HepG2 (cell line): Measurements from ENCODE around the gene SGCB. TPM values are rescaled to one million over a fixed set of nuclear protein-coding genes. Genes with fewer than 3 reads are reported as not detected.

Experiments used
- ATAC-seq: fragments of 200-7000 bp; cut with Tn5 transposase; 3 replicates; pipeline ENCODE4 v1.9.1; 2020; ENCODE audit warnings: mild to moderate bottlenecking, moderate library complexity
- Bru-seq: library from RNA; stranded (reverse); fragments of 400-500 nt; gene quantifications from one replicate; lab custom pipeline; 2021; lab: Mats Ljungman, UMichigan
- BruChase-seq, 2 experiments: library from RNA; stranded (reverse); fragments of 400-500 nt; gene quantifications; one replicate each; lab custom pipeline; 2021; lab: Mats Ljungman, UMichigan
- BruUV-seq: library from RNA; stranded (reverse); fragments of 400-500 nt; replicated peaks from 2 replicates; lab custom pipeline; 2021; lab: Mats Ljungman, UMichigan
- CTCF ChIA-PET: fragments of 300-600 bp; formaldehyde crosslinking; extraction: SDS; loops from one replicate; lab custom pipeline; 2021; ENCODE audit warnings: low total read pairs, inconsistent platforms, low intra/inter-chr PET ratio; lab: Yijun Ruan, JAX
- POLR2A ChIA-PET: fragments of 350-600 bp; sonication (Branson Sonifier 250); formaldehyde crosslinking; loops from one replicate; lab custom pipeline; 2020; ENCODE audit warnings: antibody characterized with exemption, inconsistent platforms; lab: Yijun Ruan, JAX
- DNase-seq: peaks from one replicate; pipeline ENCODE4 v3.0.0-alpha.2; 2015; ENCODE audit warnings: low spot score
- FAIRE-seq: peaks from 3 replicates; lab custom pipeline; 2011; peaks lifted over from hg19 to GRCh38; lab: Jason Lieb, UNC
- H2AFZ ChIP-seq: one replicate; pipeline ENCODE4 v1.6.1; 2011; ENCODE audit warnings: low read length, inconsistent platforms
- H3K27ac ChIP-seq: fragments of 300-600 bp; 3 replicates; pipeline ENCODE4 v1.8.0; 2011; ENCODE audit warnings: mixed run types, mild to moderate bottlenecking, mixed read lengths, low read length, inconsistent platforms; ENCODE audit not compliant: insufficient read depth; ENCODE audit errors: extremely low read length
- H3K27me3 ChIP-seq, 2 experiments: fragments of 200-600 bp in 1 of 2; 2 replicates in 1 of 2; 3 replicates in 1 of 2; pipeline versions ENCODE4 v1.6.0 to v1.8.0; 2011; ENCODE audit warnings: low read length in 2 of 2, mild to moderate bottlenecking in 2 of 2, moderate library complexity in 2 of 2, inconsistent platforms in 1 of 2; ENCODE audit not compliant: insufficient read depth in 2 of 2, control insufficient read depth in 1 of 2
- H3K36me3 ChIP-seq, 2 experiments: fragments of 200-600 bp in 1 of 2; replicated peaks in 1 of 2; 2 replicates in 1 of 2; 3 replicates in 1 of 2; pipeline versions ENCODE4 v1.5.1 to v1.8.0; 2011; ENCODE audit warnings: low read length in 2 of 2, inconsistent platforms in 1 of 2; ENCODE audit not compliant: insufficient read depth in 2 of 2, control insufficient read depth in 1 of 2
- H3K4me1 ChIP-seq: 2 replicates; pipeline ENCODE4 v1.5.1; 2012; ENCODE audit warnings: low read length, inconsistent platforms; ENCODE audit not compliant: insufficient read depth
- H3K4me2 ChIP-seq: 2 replicates; pipeline ENCODE4 v1.6.0; 2011; ENCODE audit warnings: low read depth, low read length, inconsistent platforms
- H3K4me3 ChIP-seq, 3 experiments: fragments of 200-600 bp in 1 of 3; sonication (generic), shearing (Covaris generic) in 1 of 3; replicated peaks in 1 of 3; 2 replicates each; pipeline ENCODE4 v1.5.1; 2011 to 2016; ENCODE audit warnings: low read length in 3 of 3, inconsistent platforms in 2 of 3, low read depth in 2 of 3, mild to moderate bottlenecking in 2 of 3, control low read depth in 1 of 3, mixed read lengths in 1 of 3; ENCODE audit not compliant: insufficient read depth in 1 of 3
- H3K79me2 ChIP-seq: one replicate; pipeline ENCODE4 v1.6.1; 2011; ENCODE audit warnings: low read length, inconsistent platforms; ENCODE audit not compliant: insufficient read depth
- H3K9ac ChIP-seq: 2 replicates; pipeline ENCODE4 v1.6.0; 2011; ENCODE audit warnings: mild to moderate bottlenecking, low read depth, low read length, inconsistent platforms; ENCODE audit not compliant: insufficient read depth
- H3K9me3 ChIP-seq: 2 replicates; pipeline ENCODE4 v1.5.1; 2012; ENCODE audit warnings: mild to moderate bottlenecking, low read length
- H4K20me1 ChIP-seq: 2 replicates; pipeline ENCODE4 v1.6.0; 2011; ENCODE audit warnings: inconsistent platforms, mild to moderate bottlenecking, low read length, moderate library complexity; ENCODE audit not compliant: insufficient read depth
- CBX2 ChIP-seq, 2 experiments: fragments of 200-600 bp in 1 of 2; sonication (generic); formaldehyde crosslinking in 1 of 2; IDR thresholded peaks; 2 replicates each; pipeline versions ENCODE4 v1.7.0 to v1.8.1; 2018 to 2022; ENCODE audit warnings: low read depth in 2 of 2, low read length in 1 of 2, mild to moderate bottlenecking in 1 of 2, missing genetic modification reagents in 1 of 2
- CENPT ChIP-seq: sonication (generic); formaldehyde crosslinking; IDR thresholded peaks from 2 replicates; pipeline ENCODE4 v1.8.0; 2022; ENCODE audit warnings: low read depth, mild to moderate bottlenecking, moderate library complexity, missing genetic modification reagents
- CHCHD3 ChIP-seq: sonication (generic); formaldehyde crosslinking; IDR thresholded peaks from 2 replicates; pipeline ENCODE4 v1.8.0; 2022; ENCODE audit warnings: mild to moderate bottlenecking, missing genetic modification reagents, moderate library complexity
- ETV5 ChIP-seq: IDR thresholded peaks from 2 replicates; pipeline ENCODE4 v1.6.1; 2018; ENCODE audit warnings: missing biosample characterization, missing genetic modification reagents, inconsistent platforms, borderline replicate concordance
- ZC3H13 ChIP-seq: sonication (generic); formaldehyde crosslinking; IDR thresholded peaks from 2 replicates; pipeline ENCODE4 v1.8.1; 2023; ENCODE audit warnings: mild to moderate bottlenecking, missing genetic modification reagents, moderate library complexity
- ZFY ChIP-seq: sonication (generic); formaldehyde crosslinking; IDR thresholded peaks from 2 replicates; pipeline ENCODE4 v1.4.0; 2020; ENCODE audit warnings: missing genetic modification reagents
- ZNF501 ChIP-seq: sonication (generic); formaldehyde crosslinking; IDR thresholded peaks from 2 replicates; pipeline ENCODE4 v1.5.1; 2020; ENCODE audit warnings: mild to moderate bottlenecking, moderate library complexity, missing genetic modification reagents
- ZNF549 ChIP-seq: sonication (generic); formaldehyde crosslinking; IDR thresholded peaks from 2 replicates; pipeline ENCODE4 v1.5.0; 2020; ENCODE audit warnings: missing genetic modification reagents
- WGBS: methylation state at CpG from one replicate; pipeline ENCODE4 v1.1.6; 2017; ENCODE audit warnings: low lambda C conversion rate; 5-methylcytosine and 5-hydroxymethylcytosine counted together
- in situ Hi-C: cut with HindIII; loops from 2 replicates; pipeline ENCODE4 v1.10.0; 2017; ENCODE audit warnings: low pct_unique_long_range_greater_than_20kb; ENCODE audit not compliant: extremely low pct_ligation_motif_present
- intact Hi-C: fragments of 100-400 bp; cut with micrococcal nuclease; formaldehyde crosslinking; loops from one replicate; pipeline ENCODE4 v1.10.0; 2022; ENCODE audit not compliant: unreplicated experiment
- long read RNA-seq, 2 experiments: library from RNA in 1 of 2; library from polyadenylated mRNA in 1 of 2; stranded (forward) in 1 of 2; unstranded in 1 of 2; transcript quantifications; one replicate each; pipeline ENCODE4 v2.0.0, GENCODE V29; 2019 to 2022
- polyA minus RNA-seq, 3 experiments: library from RNA; depleted of rRNA, polyadenylated mRNA; stranded (reverse); fragments of >200 nt; gene quantifications; 2 replicates each; pipeline ENCODE4 v1.2.3, GENCODE V29; 2011; ENCODE audit warnings: low replicate concordance in 1 of 3
- polyA plus RNA-seq, 8 experiments: library from polyadenylated mRNA; depleted of rRNA in 3 of 8; stranded (reverse) in 7 of 8; unstranded in 1 of 8; fragments of >200 nt; fragmentation: Illumina TruSeq in 4 of 8; extraction: Trizol in 4 of 8; gene quantifications; 2 replicates each; pipeline versions ENCODE4 v1.2.1 to v1.2.3, GENCODE V29; 2011 to 2016; ENCODE audit warnings: low read depth in 4 of 8, missing spikeins in 1 of 8, mixed read lengths in 1 of 8; ENCODE audit not compliant: insufficient read depth in 1 of 8
- total RNA-seq, 5 experiments: library from RNA; depleted of rRNA; stranded (reverse); fragments of >200 nt; fragmentation: Illumina TruSeq; extraction: Trizol; gene quantifications; 2 replicates each; pipeline ENCODE4 v1.2.3, GENCODE V29; 2016; ENCODE audit warnings: low read depth in 1 of 5
- TF ChIP-seq, protein P1 (sequence below): sonication (generic); formaldehyde crosslinking; IDR thresholded peaks from 2 replicates; pipeline ENCODE4 v1.5.1; 2020; ENCODE audit warnings: mild to moderate bottlenecking, missing genetic modification reagents
- TF ChIP-seq, protein P2 (sequence below): sonication (generic); formaldehyde crosslinking; conservative IDR thresholded peaks from 2 replicates; pipeline ENCODE4 v1.8.0; 2022; ENCODE audit warnings: mild to moderate bottlenecking, moderate library complexity, missing genetic modification reagents

Gene SGCB, protein sequence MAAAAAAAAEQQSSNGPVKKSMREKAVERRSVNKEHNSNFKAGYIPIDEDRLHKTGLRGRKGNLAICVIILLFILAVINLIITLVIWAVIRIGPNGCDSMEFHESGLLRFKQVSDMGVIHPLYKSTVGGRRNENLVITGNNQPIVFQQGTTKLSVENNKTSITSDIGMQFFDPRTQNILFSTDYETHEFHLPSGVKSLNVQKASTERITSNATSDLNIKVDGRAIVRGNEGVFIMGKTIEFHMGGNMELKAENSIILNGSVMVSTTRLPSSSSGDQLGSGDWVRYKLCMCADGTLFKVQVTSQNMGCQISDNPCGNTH
- total RNA-seq (2016; rRNA removed; fragmentation: Illumina TruSeq; extraction: Trizol) (2.2 and 3.6 TPM in 2 replicates), polyA plus RNA-seq (2011; rRNA removed) (4.2 and 4.8 TPM in 2 replicates), polyA minus RNA-seq (2011; rRNA and poly(A)+ RNA removed; ENCODE audit: low replicate concordance) (1.4 and 1.8 TPM in 2 replicates), Bru-seq, nascent RNA (percentile 56 among the genes with signal in this experiment), BruChase-seq, experiment 1, labeled RNA remaining after a 6-hour chase (percentile 67 among the genes with signal in this experiment), BruChase-seq, experiment 2, labeled RNA remaining after a 2-hour chase (percentile 54 among the genes with signal in this experiment)
- 0.51 and 0.53 TPM in 2 replicates for total RNA-seq (2016; cell fraction: cytosol; rRNA removed; fragmentation: Illumina TruSeq; extraction: Trizol; ENCODE audit: low read depth)
- total RNA-seq (2016; cell fraction: insoluble cytoplasmic fraction; rRNA removed; fragmentation: Illumina TruSeq; extraction: Trizol) = 2.2 and 2.4 TPM in 2 replicates
- 1.5 and 2.0 TPM in 2 replicates for total RNA-seq (2016; cell fraction: membrane; rRNA removed; fragmentation: Illumina TruSeq; extraction: Trizol)
- 3.3 and 4.9 TPM in 2 replicates for total RNA-seq (2016; cell fraction: nucleus; rRNA removed; fragmentation: Illumina TruSeq; extraction: Trizol)
- polyA plus RNA-seq (2011; cell fraction: cytosol; rRNA removed) = 2.2 and 4.0 TPM in 2 replicates
- polyA plus RNA-seq (2011; cell fraction: nucleus; rRNA removed) = 1.1 and 1.5 TPM in 2 replicates
- polyA plus RNA-seq (2012) = 6.2 and 8.0 TPM in 2 replicates
- 1.9 TPM in 2 replicates for polyA plus RNA-seq (2016; cell fraction: cytosol; fragmentation: Illumina TruSeq; extraction: Trizol; ENCODE audit: low read depth)
- 4.5 and 5.5 TPM in 2 replicates for polyA plus RNA-seq (2016; cell fraction: insoluble cytoplasmic fraction; fragmentation: Illumina TruSeq; extraction: Trizol; ENCODE audit: low read depth)
- 1.5 and 2.5 TPM in 2 replicates for polyA plus RNA-seq (2016; cell fraction: membrane; fragmentation: Illumina TruSeq; extraction: Trizol; ENCODE audit: low read depth)
- polyA plus RNA-seq (2016; cell fraction: nucleus; fragmentation: Illumina TruSeq; extraction: Trizol; ENCODE audit: insufficient read depth, low read depth) = 6.1 and 8.2 TPM in 2 replicates
- polyA minus RNA-seq (2011; cell fraction: cytosol; rRNA and poly(A)+ RNA removed) = 3.1 and 3.4 TPM in 2 replicates
- polyA minus RNA-seq (2011; cell fraction: nucleus; rRNA and poly(A)+ RNA removed) = 2.9 and 3.0 TPM in 2 replicates
- long read RNA-seq, experiment 1, full-length matches to known transcripts = 13 of 20 reads
- long read RNA-seq, experiment 1, partial matches to known transcripts = 2 of 20 reads
- long read RNA-seq, experiment 1, other reads (novel, unspliced or antisense) = 5 of 20 reads
- long read RNA-seq, experiment 2, full-length matches to known transcripts = 9 of 26 reads
- long read RNA-seq, experiment 2, partial matches to known transcripts = 3 of 26 reads
- long read RNA-seq, experiment 2, other reads (novel, unspliced or antisense) = 14 of 26 reads

DNA sequence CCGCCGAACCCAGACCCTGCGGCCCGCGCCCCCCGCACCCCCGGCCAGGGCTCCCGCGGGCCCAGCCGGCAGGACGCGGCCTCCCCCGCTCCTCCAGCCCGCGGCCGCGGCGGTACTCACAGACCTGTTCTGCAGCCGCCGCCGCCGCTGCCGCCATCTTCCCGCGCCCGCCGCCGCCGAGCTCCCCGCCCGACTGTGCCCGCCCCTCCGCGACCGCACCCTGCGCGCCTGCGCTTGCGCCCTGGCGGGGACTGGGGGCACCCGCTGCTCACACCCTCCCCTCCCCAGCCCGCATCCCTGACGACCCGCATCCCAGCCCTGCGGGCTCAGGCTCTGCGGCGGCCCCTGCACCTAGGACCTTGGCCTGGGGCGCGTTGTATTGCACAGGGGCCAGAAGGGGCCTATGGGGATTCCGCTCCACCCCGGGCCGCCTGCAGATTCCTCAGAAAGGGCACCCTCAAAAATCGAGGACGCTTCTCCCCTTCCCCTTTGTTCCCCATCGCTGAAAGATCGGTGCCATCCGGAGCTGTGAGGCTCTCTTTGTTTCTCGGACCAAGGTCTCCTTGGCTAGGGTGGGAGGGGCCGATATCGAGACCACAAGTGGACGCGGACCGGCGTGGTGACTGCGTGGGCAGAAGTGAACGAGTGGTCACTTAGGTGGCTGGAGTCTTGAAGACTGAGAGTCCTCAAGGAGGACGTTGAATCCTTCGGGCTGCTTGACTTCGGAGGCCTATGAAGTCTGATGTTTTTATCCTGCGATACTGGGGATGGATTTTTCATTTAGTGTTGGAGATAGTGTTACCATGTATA, at the start of gene SGCB:
Gene SGCB (minus strand): TSS at position 197 of the 810 bp plus-strand sequence. CDS start 40 bp downstream, at position 157.
- POLR2A ChIA-PET = interaction anchor here (1.2 kb wide), 2 partner anchors 14 to 196 kb away, joined by 5 to 11 read pairs; partner anchors contain the start of gene DCUN1D4
- Histone ChIP-seq H3K79me2 (no peaks in the 10 kb centered on the region), H3K9me3 (no peaks in the 10 kb centered on the region), H3K36me3 (no peaks in the 10 kb centered on the region), H3K9ac (peak within 1 kb of the TSS; percentile 67), H3K4me1 (peaks cover 30% of the 10 kb centered on the region), H3K4me2 (peak within 1 kb of the TSS; percentile 84), H3K4me3 (peak within 1 kb of the TSS; percentile 77 to 87 (median 81)), H2AFZ (peak within 1 kb of the TSS; percentile 62), H3K27me3 (no peaks in the 10 kb centered on the region; a peak in 1 of 5 replicates), H3K27ac (no peak within 1 kb of the TSS), H4K20me1 (no peaks in the 10 kb centered on the region)
- in situ Hi-C loops = no loop called here
- no TSS peak for BruUV-seq
- intact Hi-C loops = no loop called here
- ATAC-seq = peak; percentile 93
- WGBS = 62% methylated on average over 19 of the region's 70 CpGs
- FAIRE-seq = no peak
- CTCF ChIA-PET = no interaction called here
- no peak for DNase-seq
- TF ChIP-seq ZC3H13 = no peak
- 0 out of 2 replicates have a peak, but pooled peaks have one; percentile 65 for TF ChIP-seq CHCHD3 (CRISPR knock-in tag)
- TF ChIP-seq ETV5 (CRISPR knock-in tag) = no peak
- TF ChIP-seq ZNF501 = peak; percentile 67; the same call in 1 of the 2 replicates
- TF ChIP-seq ZFY = peak; percentile 59; the same call in 1 of the 2 replicates
- TF ChIP-seq, protein P1, sequence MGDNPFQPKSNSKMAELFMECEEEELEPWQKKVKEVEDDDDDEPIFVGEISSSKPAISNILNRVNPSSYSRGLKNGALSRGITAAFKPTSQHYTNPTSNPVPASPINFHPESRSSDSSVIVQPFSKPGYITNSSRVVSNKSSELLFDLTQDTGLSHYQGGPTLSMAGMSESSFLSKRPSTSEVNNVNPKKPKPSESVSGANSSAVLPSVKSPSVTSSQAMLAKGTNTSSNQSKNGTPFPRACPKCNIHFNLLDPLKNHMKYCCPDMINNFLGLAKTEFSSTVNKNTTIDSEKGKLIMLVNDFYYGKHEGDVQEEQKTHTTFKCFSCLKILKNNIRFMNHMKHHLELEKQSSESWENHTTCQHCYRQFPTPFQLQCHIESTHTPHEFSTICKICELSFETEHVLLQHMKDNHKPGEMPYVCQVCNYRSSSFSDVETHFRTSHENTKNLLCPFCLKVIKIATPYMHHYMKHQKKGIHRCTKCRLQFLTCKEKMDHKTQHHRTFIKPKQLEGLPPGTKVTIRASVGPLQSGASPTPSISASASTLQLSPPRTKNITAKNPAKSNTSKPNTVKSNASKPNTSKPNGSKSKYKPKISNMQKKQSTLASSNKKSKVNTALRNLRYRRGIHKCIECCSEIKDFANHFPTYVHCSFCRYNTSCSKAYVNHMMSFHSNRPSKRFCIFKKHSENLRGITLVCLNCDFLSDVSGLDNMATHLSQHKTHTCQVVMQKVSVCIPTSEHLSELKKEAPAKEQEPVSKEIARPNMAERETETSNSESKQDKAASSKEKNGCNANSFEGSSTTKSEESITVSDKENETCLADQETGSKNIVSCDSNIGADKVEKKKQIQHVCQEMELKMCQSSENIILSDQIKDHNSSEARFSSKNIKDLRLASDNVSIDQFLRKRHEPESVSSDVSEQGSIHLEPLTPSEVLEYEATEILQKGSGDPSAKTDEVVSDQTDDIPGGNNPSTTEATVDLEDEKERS (CRISPR knock-in tag) = peak; percentile 41; the same call in 1 of the 2 replicates
- TF ChIP-seq CBX2 (IDR thresholded peaks at IDR 0.05; ENCODE audit: low read depth, low read length) = no peak
- 0 out of 2 replicates have a peak, but pooled peaks have one; percentile 24 for TF ChIP-seq CBX2 (CRISPR knock-in tag; IDR thresholded peaks at IDR 0.05; ENCODE audit: low read depth)
- TF ChIP-seq, protein P2, sequence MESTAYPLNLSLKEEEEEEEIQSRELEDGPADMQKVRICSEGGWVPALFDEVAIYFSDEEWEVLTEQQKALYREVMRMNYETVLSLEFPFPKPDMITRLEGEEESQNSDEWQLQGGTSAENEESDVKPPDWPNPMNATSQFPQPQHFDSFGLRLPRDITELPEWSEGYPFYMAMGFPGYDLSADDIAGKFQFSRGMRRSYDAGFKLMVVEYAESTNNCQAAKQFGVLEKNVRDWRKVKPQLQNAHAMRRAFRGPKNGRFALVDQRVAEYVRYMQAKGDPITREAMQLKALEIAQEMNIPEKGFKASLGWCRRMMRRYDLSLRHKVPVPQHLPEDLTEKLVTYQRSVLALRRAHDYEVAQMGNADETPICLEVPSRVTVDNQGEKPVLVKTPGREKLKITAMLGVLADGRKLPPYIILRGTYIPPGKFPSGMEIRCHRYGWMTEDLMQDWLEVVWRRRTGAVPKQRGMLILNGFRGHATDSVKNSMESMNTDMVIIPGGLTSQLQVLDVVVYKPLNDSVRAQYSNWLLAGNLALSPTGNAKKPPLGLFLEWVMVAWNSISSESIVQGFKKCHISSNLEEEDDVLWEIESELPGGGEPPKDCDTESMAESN (CRISPR knock-in tag) = 0 out of 2 replicates have a peak, but pooled peaks have one; percentile 39
- TF ChIP-seq ZNF549 (CRISPR knock-in tag) = no peak
- TF ChIP-seq CENPT = no peak
